Breast epithelium (tissue), 4 donors: ENCODE measurements around the gene WDR6. TPM values are rescaled to one million over a fixed set of nuclear protein-coding genes. Genes with fewer than 3 reads are reported as not detected.

ENCODE experiments used
- DNase-seq, 2 donors: peaks; one replicate each; pipeline ENCODE4 v3.0.0-alpha.2; 2019; ENCODE audit warnings: low spot score in 2 of 2
- H3K27ac ChIP-seq, 2 donors: fragments of 200-600 bp; sonication (generic) in 1 of 2; one replicate each; pipeline ENCODE4 v1.5.1; 2016 to 2019; ENCODE audit warnings: mild to moderate bottlenecking in 1 of 2
- H3K27me3 ChIP-seq, 2 donors: fragments of 200-600 bp; sonication (generic) in 1 of 2; one replicate each; pipeline versions ENCODE4 v1.5.1 to v1.6.0; 2017 to 2019; ENCODE audit warnings: control low read depth in 1 of 2, mild to moderate bottlenecking in 1 of 2
- H3K36me3 ChIP-seq: fragments of 200-600 bp; one replicate; pipeline ENCODE4 v1.5.1; 2019
- H3K4me1 ChIP-seq, 2 donors: fragments of 200-600 bp; sonication (generic); one replicate each; pipeline ENCODE4 v1.5.1; 2016 to 2019; ENCODE audit warnings: control low read depth in 1 of 2
- H3K4me3 ChIP-seq, 3 donors: fragments of 200-600 bp; sonication (generic); 1 replicate in 2 of 3; 2 replicates in 1 of 3; pipeline ENCODE4 v1.5.1; 2016 to 2019; ENCODE audit warnings: mild to moderate bottlenecking in 3 of 3, moderate library complexity in 2 of 3
- H3K9me3 ChIP-seq, 2 donors: fragments of 200-600 bp; sonication (generic) in 1 of 2; one replicate each; pipeline ENCODE4 v1.5.1; 2016 to 2019; ENCODE audit warnings: control low read depth in 1 of 2
- CTCF ChIP-seq, 3 donors: fragments of 450-650 bp; IDR thresholded peaks; one replicate each; pipeline ENCODE4 v1.5.1; 2016 to 2017; ENCODE audit warnings: antibody characterized with exemption in 3 of 3, mild to moderate bottlenecking in 3 of 3, moderate library complexity in 3 of 3
- POLR2A ChIP-seq: fragments of 450-650 bp; IDR thresholded peaks from one replicate; pipeline ENCODE4 v1.6.1; 2016; ENCODE audit warnings: antibody characterized with exemption, mild to moderate bottlenecking, moderate library complexity
- POLR2AphosphoS5 ChIP-seq, 3 donors: sonication (generic); formaldehyde crosslinking; IDR thresholded peaks; one replicate each; pipeline ENCODE4 v1.6.1; 2017; ENCODE audit warnings: antibody characterized with exemption in 3 of 3
- intact Hi-C: fragments of 100-400 bp; cut with DNase I; formaldehyde crosslinking; loops from one replicate; pipeline ENCODE4 v1.15.1; 2023; ENCODE audit warnings: low total_unique reads
- total RNA-seq, 3 donors: library from RNA; depleted of rRNA; stranded (reverse); fragments of >200 nt; gene quantifications; one replicate each; pipeline ENCODE4 v1.1.0, GENCODE V29; 2016

Gene WDR6
- total RNA-seq, 3 donors from 2014 or later = 57.9 to 143 (median 135) TPM

- intact Hi-C loops = no loop called here
- no peaks in the 10 kb centered on the region for H3K36me3 ChIP-seq
- no peaks in the 10 kb centered on the region for H3K27me3 ChIP-seq
Observed at GRCh38 chr3:48966367-48966766, 40.8 kb upstream of the WDR6 start.

GRCh38 chr3:48966876-48967361, 40.3 kb upstream of the WDR6 start:
- no peaks in the 10 kb centered on the region for H3K27me3 ChIP-seq
- no peaks in the 10 kb centered on the region for H3K9me3 ChIP-seq
- no peaks in the 10 kb centered on the region for H3K36me3 ChIP-seq
- no peaks in the 10 kb centered on the region for H3K4me1 ChIP-seq
- TF ChIP-seq POLR2A (no peak), POLR2AphosphoS5 (IDR thresholded peaks at IDR 0.05) (no peak), CTCF (IDR thresholded peaks at IDR 0.05) (no peak)
- DNase-seq = no peak
- no peak overlapping the region for H3K4me3 ChIP-seq
- H3K27ac ChIP-seq = no peak overlapping the region
- intact Hi-C loops = no loop called here

More at GRCh38 chr3:48966367-48966766, 40.8 kb upstream of the WDR6 start:
- Histone ChIP-seq H3K27ac (no peak overlapping the region), H3K4me1 (no peaks in the 10 kb centered on the region), H3K4me3 (no peak overlapping the region), H3K9me3 (no peaks in the 10 kb centered on the region)
- no peak for TF ChIP-seq POLR2AphosphoS5 (IDR thresholded peaks at IDR 0.05)
- no peak for TF ChIP-seq CTCF (IDR thresholded peaks at IDR 0.05)
- TF ChIP-seq POLR2A = no peak
- DNase-seq = no peak

GRCh38 chr3:48970586-48970985, 36.6 kb upstream of the WDR6 start:
- TF ChIP-seq POLR2A = no peak
- TF ChIP-seq POLR2AphosphoS5 (IDR thresholded peaks at IDR 0.05) = no peak
- no peak for TF ChIP-seq CTCF (IDR thresholded peaks at IDR 0.05)
- Histone ChIP-seq H3K4me1 (no peaks in the 10 kb centered on the region), H3K27ac (no peak overlapping the region), H3K9me3 (no peaks in the 10 kb centered on the region), H3K36me3 (peaks cover 5% of the 10 kb centered on the region), H3K4me3 (no peak overlapping the region), H3K27me3 (no peaks in the 10 kb centered on the region)
- DNase-seq = no peak
- intact Hi-C loops = no loop called here

GRCh38 chr3:48974076-48974864, 32.9 kb upstream of the WDR6 start:
- Histone ChIP-seq H3K9me3 (no peaks in the 10 kb centered on the region), H3K27ac (no peak overlapping the region), H3K4me3 (no peak overlapping the region), H3K36me3 (peaks cover 5% of the 10 kb centered on the region), H3K27me3 (no peaks in the 10 kb centered on the region), H3K4me1 (no peaks in the 10 kb centered on the region)
- DNase-seq = no peak
- TF ChIP-seq POLR2A (no peak), POLR2AphosphoS5 (IDR thresholded peaks at IDR 0.05) (no peak), CTCF (IDR thresholded peaks at IDR 0.05) (no peak)
- intact Hi-C loops = no loop called here

- Histone ChIP-seq H3K36me3 (peaks cover 4% of the 10 kb centered on the region), H3K27ac (no peak overlapping the region), H3K27me3 (no peaks in the 10 kb centered on the region), H3K4me1 (no peaks in the 10 kb centered on the region), H3K9me3 (no peaks in the 10 kb centered on the region), H3K4me3 (no peak overlapping the region)
- intact Hi-C loops = no loop called here
- no peak for DNase-seq
- TF ChIP-seq POLR2AphosphoS5 (IDR thresholded peaks at IDR 0.05) (no peak), POLR2A (no peak), CTCF (IDR thresholded peaks at IDR 0.05) (no peak)
Observed at GRCh38 chr3:48979451-48979850, 27.7 kb upstream of the WDR6 start.
